ENCODE measurements around the gene MSN.
"Not testable (repeated sequence)": the region's sequence is repeated elsewhere in the genome, so short reads cannot be mapped to it uniquely, and the experiment has no call there.

The MSN gene

DNA sequence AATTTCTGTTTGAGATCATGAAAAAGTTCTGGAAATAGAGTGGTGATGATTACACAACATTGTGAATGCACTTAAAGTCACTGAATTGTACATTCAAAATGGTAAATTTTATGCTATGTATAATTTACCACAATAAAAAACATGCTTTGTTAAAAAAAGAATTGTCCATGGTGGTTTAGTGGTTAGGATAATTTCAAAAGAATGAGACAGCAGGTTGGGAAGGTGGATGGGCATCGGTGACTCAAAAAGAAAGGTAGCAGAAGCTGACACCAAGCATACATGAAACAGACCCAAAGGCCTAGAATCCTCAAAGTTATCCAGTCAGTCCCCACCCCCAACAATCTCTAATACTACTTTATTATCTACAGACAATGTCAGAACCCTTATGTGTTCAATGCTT lies 91.1 kb downstream of the MSN start:
- Histone ChIP-seq H3K36me3 (ENCODE audit: control insufficient read depth, insufficient read depth, low read length) (no peaks in the 10 kb centered on the region), H3K9ac (ENCODE audit: low read depth, low read length) (no peak overlapping the region), H3K27me3 (ENCODE audit: control insufficient read depth, insufficient read depth, low read length) (no peaks in the 10 kb centered on the region), H3K4me3 (ENCODE audit: low read depth, low read length) (no peak overlapping the region), H3K9me3 (ENCODE audit: control insufficient read depth, insufficient read depth, low read length) (no peaks in the 10 kb centered on the region), H3K4me1 (ENCODE audit: control insufficient read depth, insufficient read depth, low read length) (no peaks in the 10 kb centered on the region)

DNA sequence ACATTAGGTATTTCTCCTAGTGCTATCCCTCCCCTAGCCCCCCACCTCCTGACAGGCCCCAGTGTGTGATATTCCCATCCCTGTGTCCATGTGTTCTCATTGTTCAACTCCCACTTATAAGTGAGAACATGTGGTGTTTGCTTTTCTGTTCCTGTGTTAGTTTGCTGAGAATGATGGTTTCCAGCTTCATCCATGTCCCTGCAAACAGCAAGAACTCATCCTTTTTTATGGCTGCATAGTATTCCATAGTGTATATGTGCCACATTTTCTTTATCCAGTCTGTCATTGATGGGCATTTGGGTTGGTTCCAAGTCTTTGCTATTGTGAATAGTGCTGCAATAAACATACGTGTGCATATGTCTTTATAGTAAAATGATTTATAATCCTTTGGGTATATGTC lies 92.1 kb downstream of the MSN start:
- not testable (repeated sequence) for H3K4me1 ChIP-seq (ENCODE audit: control insufficient read depth, insufficient read depth, low read length); H3K36me3 ChIP-seq (ENCODE audit: control insufficient read depth, insufficient read depth, low read length); H3K9ac ChIP-seq (ENCODE audit: low read depth, low read length); H3K9me3 ChIP-seq (ENCODE audit: control insufficient read depth, insufficient read depth, low read length); H3K4me3 ChIP-seq (ENCODE audit: low read depth, low read length); H3K27me3 ChIP-seq (ENCODE audit: control insufficient read depth, insufficient read depth, low read length)

DNA sequence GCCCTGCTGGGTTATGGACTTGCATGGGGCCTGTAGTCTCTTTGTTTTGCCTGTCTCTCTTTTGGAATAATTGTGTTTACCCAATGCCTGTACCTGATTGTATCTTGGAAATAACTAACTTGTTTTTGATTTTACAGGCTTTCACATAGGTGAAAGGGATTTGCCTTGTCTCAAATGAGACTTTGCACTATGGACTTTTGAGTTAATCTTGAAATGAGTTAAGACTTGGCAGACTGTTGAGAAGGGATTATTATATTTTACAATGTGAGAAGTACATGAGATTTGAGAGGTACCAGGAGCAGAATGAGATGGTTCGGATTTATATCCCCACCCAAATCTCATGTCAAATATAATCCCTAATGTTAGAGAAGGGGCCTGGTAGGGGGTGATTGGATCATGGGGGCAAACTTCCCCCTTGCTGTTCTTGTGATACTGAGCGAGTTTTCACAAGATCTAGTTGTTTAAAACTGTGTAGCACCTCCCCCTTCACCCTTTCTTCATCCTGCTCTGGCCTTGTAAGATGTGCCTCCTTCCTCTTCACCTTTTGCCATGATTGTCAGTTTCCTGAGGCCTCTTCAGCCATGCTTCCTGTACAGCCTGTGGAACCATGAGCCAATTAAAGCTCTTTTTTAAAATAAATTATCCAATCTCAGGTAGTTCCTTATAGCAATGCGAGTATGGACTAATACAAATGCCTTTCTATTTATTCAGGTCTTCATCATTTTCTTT lies 102.3 kb downstream of the MSN start:
- Histone ChIP-seq H3K36me3 (ENCODE audit: control insufficient read depth, insufficient read depth, low read length) (no peaks in the 10 kb centered on the region), H3K4me1 (ENCODE audit: control insufficient read depth, insufficient read depth, low read length) (no peaks in the 10 kb centered on the region)

DNA sequence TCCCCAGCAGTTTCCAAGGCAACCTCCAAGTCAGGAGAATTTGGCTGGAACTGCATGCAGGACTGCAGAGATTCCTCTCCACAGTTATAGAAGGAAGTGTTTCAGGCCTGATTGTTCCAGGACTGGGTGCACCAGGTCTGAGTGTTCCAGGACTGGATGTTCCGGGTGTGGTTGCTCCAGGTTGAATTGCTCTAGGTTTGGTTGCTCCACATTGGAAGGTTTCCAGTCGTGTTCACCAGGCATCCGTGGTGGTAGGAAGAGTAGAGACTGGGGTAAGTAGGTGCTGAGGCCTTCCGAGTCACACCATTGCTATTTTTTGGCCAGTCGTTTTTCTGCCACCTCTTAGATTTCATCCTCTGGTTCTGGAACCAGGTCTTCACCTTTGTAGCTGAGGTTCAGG lies 105.4 kb downstream of the MSN start:
- Histone ChIP-seq H3K9ac (ENCODE audit: low read depth, low read length) (no peak overlapping the region), H3K4me1 (ENCODE audit: control insufficient read depth, insufficient read depth, low read length) (no peaks in the 10 kb centered on the region), H3K4me3 (ENCODE audit: low read depth, low read length) (no peak overlapping the region), H3K36me3 (ENCODE audit: control insufficient read depth, insufficient read depth, low read length) (no peaks in the 10 kb centered on the region), H3K27me3 (ENCODE audit: control insufficient read depth, insufficient read depth, low read length) (no peaks in the 10 kb centered on the region), H3K9me3 (ENCODE audit: control insufficient read depth, insufficient read depth, low read length) (no peaks in the 10 kb centered on the region)

More for the DNA sequence above, 102.3 kb downstream of the MSN start:
- Histone ChIP-seq H3K9me3 (ENCODE audit: control insufficient read depth, insufficient read depth, low read length) (no peaks in the 10 kb centered on the region), H3K4me3 (ENCODE audit: low read depth, low read length) (no peak overlapping the region), H3K27me3 (ENCODE audit: control insufficient read depth, insufficient read depth, low read length) (no peaks in the 10 kb centered on the region), H3K9ac (ENCODE audit: low read depth, low read length) (no peak overlapping the region)

DNA sequence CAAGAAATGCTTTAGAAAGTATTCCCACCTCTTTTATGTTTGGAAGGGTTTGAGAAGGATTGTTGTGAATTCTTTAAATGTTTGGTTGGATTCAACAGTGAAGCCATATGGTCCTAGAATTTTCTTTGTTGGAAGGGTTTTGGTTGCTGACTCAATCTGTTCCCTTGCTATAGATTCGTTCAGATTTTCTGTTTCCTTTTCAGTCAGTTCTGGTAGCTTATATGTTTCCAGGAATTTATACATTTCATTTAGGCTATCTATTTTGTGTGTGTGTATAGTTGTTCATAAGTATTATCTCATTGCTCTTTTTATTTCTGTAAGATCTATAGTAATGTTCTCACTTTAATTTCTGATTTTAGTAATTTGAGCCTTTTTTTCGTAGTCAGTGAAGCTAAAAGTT lies 114.4 kb downstream of the MSN start:
- H3K4me3 ChIP-seq (ENCODE audit: low read depth, low read length): no peak overlapping the region
- H3K9me3 ChIP-seq (ENCODE audit: control insufficient read depth, insufficient read depth, low read length): no peaks in the 10 kb centered on the region
- H3K27me3 ChIP-seq (ENCODE audit: control insufficient read depth, insufficient read depth, low read length): no peaks in the 10 kb centered on the region
- H3K9ac ChIP-seq (ENCODE audit: low read depth, low read length): no peak overlapping the region
- no peaks in the 10 kb centered on the region for H3K36me3 ChIP-seq (ENCODE audit: control insufficient read depth, insufficient read depth, low read length)
- no peaks in the 10 kb centered on the region for H3K4me1 ChIP-seq (ENCODE audit: control insufficient read depth, insufficient read depth, low read length)

DNA sequence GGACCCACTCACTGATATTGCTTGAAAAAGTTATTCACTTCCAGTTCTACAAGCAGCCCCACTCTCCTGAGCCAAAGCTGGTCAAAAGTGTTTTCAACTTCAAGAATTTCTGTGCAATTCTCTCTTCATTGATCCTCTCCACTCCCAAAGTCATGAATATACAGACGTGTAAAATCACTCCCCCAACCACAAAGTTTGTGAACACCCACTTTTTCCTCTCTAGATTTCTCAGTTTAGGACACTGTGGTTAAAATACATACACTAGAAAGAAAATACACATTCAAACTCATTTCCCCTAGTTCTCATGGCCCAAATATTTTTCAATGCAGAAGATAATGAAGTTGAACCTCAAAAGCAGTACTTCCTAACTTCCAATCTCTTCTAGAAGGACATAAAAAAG lies 116.3 kb downstream of the MSN start:
- H3K9ac ChIP-seq (ENCODE audit: low read depth, low read length): no peak overlapping the region
- H3K27me3 ChIP-seq (ENCODE audit: control insufficient read depth, insufficient read depth, low read length): no peaks in the 10 kb centered on the region
- no peak overlapping the region for H3K4me3 ChIP-seq (ENCODE audit: low read depth, low read length)

More for the DNA sequence above, 116.3 kb downstream of the MSN start:
- H3K4me1 ChIP-seq (ENCODE audit: control insufficient read depth, insufficient read depth, low read length): no peaks in the 10 kb centered on the region
- H3K36me3 ChIP-seq (ENCODE audit: control insufficient read depth, insufficient read depth, low read length): no peaks in the 10 kb centered on the region
- H3K9me3 ChIP-seq (ENCODE audit: control insufficient read depth, insufficient read depth, low read length): peaks cover 2% of the 10 kb centered on the region
